HG03354 (cell line): ENCODE data around the gene DLG2.

Experiments used
- ATAC-seq: cut with Tn5 transposase; IDR thresholded peaks from one replicate; pipeline ENCODE4 v1.9.1; 2021; ENCODE audit warnings: mild to moderate bottlenecking; ENCODE audit not compliant: unreplicated experiment, poor library complexity, severe bottlenecking

Gene DLG2

GRCh38 chr11:83922953-83923352 lies 1704.2 kb downstream of the DLG2 start:
- ATAC-seq = no peak

GRCh38 chr11:83922318-83922717 lies 1704.8 kb downstream of the DLG2 start:
- no peak for ATAC-seq

DNA sequence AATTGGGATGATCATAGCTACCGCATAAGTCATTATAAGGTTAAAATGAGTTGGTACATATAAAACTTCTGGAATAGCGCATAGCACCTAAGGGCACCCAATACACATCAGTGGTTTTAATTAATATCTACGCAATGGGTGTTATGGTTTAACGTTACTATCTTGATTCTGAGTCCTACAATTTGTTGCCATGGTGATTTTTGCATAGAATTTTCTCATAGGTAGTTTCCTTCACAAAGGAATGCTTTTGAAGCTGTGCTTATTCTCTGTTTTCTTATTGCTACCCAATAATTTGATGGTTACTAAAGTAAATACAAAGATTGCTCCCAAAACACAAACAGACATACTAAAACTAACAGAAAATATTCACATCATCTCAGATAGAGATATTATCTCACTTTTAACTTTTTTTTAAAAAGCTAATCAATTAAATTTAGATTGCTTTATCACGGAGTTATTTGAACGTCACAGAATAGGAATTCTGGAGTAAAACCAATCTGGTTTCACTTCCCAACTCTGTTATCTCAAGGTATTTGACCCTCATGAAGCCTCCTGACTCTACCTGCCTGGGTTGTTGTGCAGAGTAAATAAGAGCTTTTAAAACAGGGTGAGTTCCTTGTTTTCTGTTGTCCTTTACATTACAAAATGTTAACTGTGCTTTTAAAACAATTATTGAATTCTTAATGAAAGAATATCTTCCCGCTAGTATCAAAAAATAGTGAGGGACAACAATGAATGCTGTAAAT lies 1705.5 kb downstream of the DLG2 start:
- no peak for ATAC-seq

DNA sequence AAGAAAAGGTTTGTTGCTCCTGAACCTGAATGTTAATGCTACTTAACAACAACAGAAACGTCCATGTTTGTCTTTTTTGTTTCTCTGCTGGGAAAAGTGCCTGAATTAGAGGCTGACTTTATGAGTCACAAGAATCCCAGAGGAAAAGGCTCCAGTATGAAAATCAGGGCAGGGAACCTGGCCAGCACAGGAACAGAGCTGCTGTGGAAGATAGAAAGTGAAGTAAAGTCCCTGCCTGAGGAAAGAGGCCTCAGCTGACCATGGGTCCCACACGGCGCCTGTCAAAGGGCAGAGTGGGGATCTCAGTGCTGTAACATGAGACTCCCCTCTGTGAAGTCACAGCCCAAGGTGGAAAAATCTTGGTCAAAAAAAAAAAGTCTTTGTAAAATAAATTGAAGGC lies 1708.7 kb downstream of the DLG2 start:
- ATAC-seq = no peak

DNA sequence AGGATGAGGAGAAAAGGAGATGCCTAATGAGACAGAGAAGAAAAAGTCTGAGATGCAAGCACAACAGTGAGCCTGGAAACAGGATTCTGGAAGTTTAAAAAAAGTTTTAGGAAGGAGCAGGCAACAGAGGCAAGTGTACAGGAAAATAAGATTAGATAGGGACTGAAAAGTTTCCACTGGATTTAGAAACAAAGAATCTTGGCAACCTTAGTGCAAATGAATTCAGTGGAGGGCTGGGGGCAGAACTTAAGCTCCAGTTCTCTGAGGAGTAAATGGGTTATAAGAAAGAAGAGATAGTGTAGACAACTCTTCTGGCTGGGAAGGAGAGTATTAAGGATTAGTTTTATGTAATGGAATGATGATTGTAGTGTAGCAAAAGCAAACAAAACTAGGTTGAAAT lies 1712.1 kb downstream of the DLG2 start:
- ATAC-seq = no peak

- ATAC-seq = no peak
These were observed 1717.3 kb downstream of the DLG2 start for GRCh38 chr11:83909579-83910534.

- no peak for ATAC-seq
These were observed 1718.8 kb downstream of the DLG2 start for GRCh38 chr11:83908298-83908856.

DNA sequence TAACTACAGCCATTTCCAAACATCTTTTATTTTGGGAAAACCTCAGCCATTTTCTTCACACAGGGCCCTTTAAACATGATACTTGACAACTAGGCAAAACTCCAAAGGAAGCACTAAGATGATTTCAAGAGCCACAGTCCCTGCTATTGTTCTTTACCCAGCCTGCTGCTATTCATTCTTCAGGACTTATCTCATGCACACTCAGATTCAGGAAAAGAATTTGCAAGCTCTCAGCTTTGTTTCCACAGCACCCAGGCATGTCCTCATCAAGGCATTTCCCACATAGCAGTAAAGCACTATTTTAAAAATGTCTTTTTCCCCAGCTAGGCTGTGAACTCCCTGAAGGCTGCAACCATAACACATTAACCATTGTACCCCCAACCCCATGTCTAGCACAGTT lies 1731.6 kb downstream of the DLG2 start:
- no peak for ATAC-seq

GRCh38 chr11:83881428-83881827 lies 1745.7 kb downstream of the DLG2 start:
- no peak for ATAC-seq

DNA sequence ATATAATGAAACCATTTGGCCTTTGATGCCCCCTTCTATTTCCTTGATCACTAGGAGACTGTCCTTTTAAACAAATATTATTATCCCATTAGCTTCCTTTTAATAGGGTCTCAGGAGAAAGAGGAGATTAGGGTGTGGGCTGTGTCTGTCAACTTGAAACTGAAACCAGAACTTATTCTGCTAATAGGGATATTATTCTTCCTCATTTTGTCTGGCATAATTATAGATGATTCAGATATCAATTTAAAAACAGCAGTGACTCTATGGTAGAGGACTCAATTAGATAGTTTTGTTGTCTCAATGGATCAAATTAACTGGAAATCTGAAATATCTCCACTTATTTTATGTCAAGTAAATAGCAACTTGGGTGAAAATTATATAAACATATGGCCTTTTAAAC lies 1756.1 kb downstream of the DLG2 start:
- no peak for ATAC-seq

DNA sequence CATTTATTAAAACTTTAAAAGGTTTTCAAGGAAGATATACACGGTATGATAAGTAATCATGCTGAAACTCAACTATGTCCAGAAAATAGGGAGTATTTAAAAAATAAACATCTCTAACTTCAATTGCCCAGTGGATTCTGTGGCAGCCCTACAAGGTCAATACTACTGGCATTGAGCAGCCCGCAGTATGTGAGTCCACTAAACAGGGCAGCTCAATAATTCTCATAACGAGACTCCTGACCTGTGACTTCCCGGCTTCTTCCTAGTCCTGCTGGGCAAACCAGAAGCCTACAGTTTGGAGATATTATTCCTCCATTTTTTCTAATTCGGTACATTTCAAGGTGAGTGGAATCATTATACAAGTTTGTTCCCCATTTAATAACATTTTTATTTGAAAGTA lies 1760.5 kb downstream of the DLG2 start:
- ATAC-seq = no peak

- ATAC-seq = no peak
These were observed 1761.3 kb downstream of the DLG2 start for GRCh38 chr11:83865636-83866461.

- no peak for ATAC-seq
These were observed 1762.6 kb downstream of the DLG2 start for GRCh38 chr11:83864412-83865057.

DNA sequence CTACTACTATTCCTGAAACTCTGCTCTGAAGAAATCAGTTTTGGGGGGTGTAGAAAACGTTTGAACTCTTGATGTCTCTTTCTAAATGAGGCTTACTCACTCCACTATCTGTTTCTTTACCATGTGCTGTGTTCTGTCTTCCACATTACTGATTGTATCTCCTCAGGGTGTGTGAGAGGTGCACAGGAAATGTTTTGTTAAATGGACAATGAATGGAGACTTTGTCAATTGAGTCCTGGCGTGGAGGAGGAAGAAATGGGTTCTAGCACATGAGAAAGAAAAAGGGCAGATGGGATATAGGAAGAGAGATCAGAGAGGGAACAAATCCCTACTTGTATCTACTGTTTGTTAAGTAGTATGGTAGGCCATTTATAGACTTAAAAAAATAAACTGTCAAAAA lies 1763.9 kb downstream of the DLG2 start:
- ATAC-seq = no peak

GRCh38 chr11:83862691-83863090 lies 1764.5 kb downstream of the DLG2 start:
- ATAC-seq = no peak

- ATAC-seq = no peak
These were observed 1765.1 kb downstream of the DLG2 start for GRCh38 chr11:83862033-83862432.

DNA sequence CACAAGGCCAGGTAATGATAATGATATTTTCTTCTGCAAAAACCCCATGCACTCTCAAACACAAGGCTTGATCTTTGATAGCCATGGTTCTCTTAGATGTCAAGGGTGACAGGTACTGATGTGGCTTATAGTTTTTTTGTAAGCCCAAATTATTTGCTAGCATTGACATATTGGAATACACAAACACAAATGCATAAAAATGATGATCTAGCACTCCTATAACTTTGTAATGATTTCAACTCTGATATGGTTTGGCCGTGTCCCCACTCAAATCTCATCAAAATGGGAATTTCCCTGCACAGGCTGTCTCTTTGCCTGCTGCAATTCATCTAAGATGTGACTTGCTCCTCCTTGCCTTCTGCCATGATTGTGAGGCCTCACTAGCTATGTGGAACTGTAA lies 1768.5 kb downstream of the DLG2 start:
- ATAC-seq = no peak

- no peak for ATAC-seq
These were observed 1771.9 kb downstream of the DLG2 start for GRCh38 chr11:83855237-83855636.

DNA sequence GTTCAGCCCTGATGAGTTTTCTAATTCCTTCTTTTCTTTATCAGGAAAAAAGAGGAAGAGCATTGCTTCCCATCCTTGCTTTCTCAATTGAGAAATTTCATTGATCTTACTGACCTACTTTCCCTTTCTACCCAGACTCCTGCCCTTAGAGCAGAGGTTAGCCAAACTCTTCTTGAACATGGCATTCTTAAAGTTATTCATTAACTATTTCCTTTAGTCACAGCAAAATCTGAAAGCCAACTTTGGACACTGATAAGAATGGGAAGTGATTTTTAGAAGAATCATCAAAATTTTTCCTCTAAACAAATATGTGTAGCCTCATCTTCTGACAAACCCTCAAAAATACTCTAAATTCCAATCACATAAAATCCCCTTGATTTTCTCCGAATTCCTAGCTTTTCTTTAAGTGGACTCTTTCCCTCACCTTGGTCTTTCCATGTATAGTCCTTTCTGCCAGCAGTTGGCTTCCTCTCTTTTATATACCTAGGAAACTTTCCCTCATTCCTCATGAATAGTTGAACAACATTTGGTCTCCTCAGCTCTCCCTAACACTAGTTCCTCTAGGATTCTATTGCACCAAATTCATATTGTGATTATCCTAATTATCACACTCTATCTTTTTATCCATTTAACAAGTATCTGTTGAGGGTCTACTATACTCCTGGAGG lies 1774.2 kb downstream of the DLG2 start:
- ATAC-seq = no peak
